ENCODE results near the gene ST6GALNAC1. TPM values are rescaled to one million over a fixed set of nuclear protein-coding genes. Genes with fewer than 3 reads are reported as not detected.
A peak's percentile ranks its signal among the peaks of the same experiment; 100 is the strongest.

The ST6GALNAC1 gene
- total and polyA plus RNA-seq, 2 of the 13 experiments (the other 11 are each of a cell fraction or from before 2014, with no cell fraction given), result not detected

- no peak for TF ChIP-seq ZNF30 (CRISPR knock-in tag; IDR thresholded peaks at IDR 0.05)
- no peak for TF ChIP-seq NAIF1 (CRISPR knock-in tag; IDR thresholded peaks at IDR 0.05; ENCODE audit: borderline replicate concordance)
- no peak for TF ChIP-seq ZNF615 (CRISPR knock-in tag; IDR thresholded peaks at IDR 0.05; ENCODE audit: borderline replicate concordance)
- TF ChIP-seq NFE2 (CRISPR knock-in tag; IDR thresholded peaks at IDR 0.05), result no peak
- no peak for TF ChIP-seq PPARG (CRISPR knock-in tag; conservative IDR thresholded peaks at IDR 0.05)
- TF ChIP-seq ZNF672 (CRISPR knock-in tag; IDR thresholded peaks at IDR 0.05), result no peak
- TF ChIP-seq GZF1 (CRISPR knock-in tag; IDR thresholded peaks at IDR 0.05), result no peak
- no peak for TF ChIP-seq SMC3 (IDR thresholded peaks at IDR 0.05; ENCODE audit: low read length)
- no peak for TF ChIP-seq TERF1 (CRISPR knock-in tag; IDR thresholded peaks at IDR 0.05)
- no peak for TF ChIP-seq RAD21 (CRISPR knock-in tag; IDR thresholded peaks at IDR 0.05)
- no peak for TF ChIP-seq NFATC3 (CRISPR knock-in tag; IDR thresholded peaks at IDR 0.05)
- TF ChIP-seq KDM5B (CRISPR knock-in tag; IDR thresholded peaks at IDR 0.05; ENCODE audit: borderline replicate concordance), result no peak
- TF ChIP-seq ZMYM3 (CRISPR knock-in tag; IDR thresholded peaks at IDR 0.05), result 0 out of 2 replicates have a peak, but pooled peaks have one; percentile 55
- TF ChIP-seq ZBTB2 (CRISPR knock-in tag; IDR thresholded peaks at IDR 0.05; ENCODE audit: low read depth), result no peak
- no peak for TF ChIP-seq ZNF234 (CRISPR knock-in tag; conservative IDR thresholded peaks at IDR 0.05)
- TF ChIP-seq U2AF1 (optimal IDR thresholded peaks at IDR 0.05; ENCODE audit: low read depth, low read length), result no peak
- no peak for TF ChIP-seq SOX5 (CRISPR knock-in tag; IDR thresholded peaks at IDR 0.05; ENCODE audit: borderline replicate concordance)
- no peak for TF ChIP-seq HOXA3 (CRISPR knock-in tag; IDR thresholded peaks at IDR 0.05)
- TF ChIP-seq REXO4 (CRISPR knock-in tag; IDR thresholded peaks at IDR 0.05; ENCODE audit: borderline replicate concordance), result no peak
- 0 out of 2 replicates have a peak, but pooled peaks have one; percentile 34 for TF ChIP-seq HINFP (CRISPR knock-in tag; IDR thresholded peaks at IDR 0.05; ENCODE audit: low read depth)
- no peak for TF ChIP-seq ZNF3 (CRISPR knock-in tag; IDR thresholded peaks at IDR 0.05)
- no peak for TF ChIP-seq CHD4 (IDR thresholded peaks at IDR 0.05; ENCODE audit: borderline replicate concordance, low read length)
- TF ChIP-seq KLF15 (CRISPR knock-in tag; IDR thresholded peaks at IDR 0.05; ENCODE audit: borderline replicate concordance), result no peak
- TF ChIP-seq TOE1 (CRISPR knock-in tag; IDR thresholded peaks at IDR 0.05), result no peak
- TF ChIP-seq SALL2 (CRISPR knock-in tag; IDR thresholded peaks at IDR 0.05), result peak; percentile 34; the same call in 1 of the 2 replicates
- TF ChIP-seq MZF1 (CRISPR knock-in tag; IDR thresholded peaks at IDR 0.05; ENCODE audit: borderline replicate concordance), result no peak
- no peak for TF ChIP-seq TMF1 (CRISPR knock-in tag; IDR thresholded peaks at IDR 0.05; ENCODE audit: low read depth)
- no peak for TF ChIP-seq PHB2 (IDR thresholded peaks at IDR 0.05; ENCODE audit: partially characterized antibody)
- TF ChIP-seq NFE2L2 (IDR thresholded peaks at IDR 0.05; ENCODE audit: low read length), result no peak
- TF ChIP-seq RBM22 (optimal IDR thresholded peaks at IDR 0.05; ENCODE audit: low read length), result no peak
Observed at GRCh38 chr17:76657505-76658241, 14.1 kb upstream of the ST6GALNAC1 start (continued).

Data from HepG2 (cell line).